ENCODE data around the gene KEL.

DNA sequence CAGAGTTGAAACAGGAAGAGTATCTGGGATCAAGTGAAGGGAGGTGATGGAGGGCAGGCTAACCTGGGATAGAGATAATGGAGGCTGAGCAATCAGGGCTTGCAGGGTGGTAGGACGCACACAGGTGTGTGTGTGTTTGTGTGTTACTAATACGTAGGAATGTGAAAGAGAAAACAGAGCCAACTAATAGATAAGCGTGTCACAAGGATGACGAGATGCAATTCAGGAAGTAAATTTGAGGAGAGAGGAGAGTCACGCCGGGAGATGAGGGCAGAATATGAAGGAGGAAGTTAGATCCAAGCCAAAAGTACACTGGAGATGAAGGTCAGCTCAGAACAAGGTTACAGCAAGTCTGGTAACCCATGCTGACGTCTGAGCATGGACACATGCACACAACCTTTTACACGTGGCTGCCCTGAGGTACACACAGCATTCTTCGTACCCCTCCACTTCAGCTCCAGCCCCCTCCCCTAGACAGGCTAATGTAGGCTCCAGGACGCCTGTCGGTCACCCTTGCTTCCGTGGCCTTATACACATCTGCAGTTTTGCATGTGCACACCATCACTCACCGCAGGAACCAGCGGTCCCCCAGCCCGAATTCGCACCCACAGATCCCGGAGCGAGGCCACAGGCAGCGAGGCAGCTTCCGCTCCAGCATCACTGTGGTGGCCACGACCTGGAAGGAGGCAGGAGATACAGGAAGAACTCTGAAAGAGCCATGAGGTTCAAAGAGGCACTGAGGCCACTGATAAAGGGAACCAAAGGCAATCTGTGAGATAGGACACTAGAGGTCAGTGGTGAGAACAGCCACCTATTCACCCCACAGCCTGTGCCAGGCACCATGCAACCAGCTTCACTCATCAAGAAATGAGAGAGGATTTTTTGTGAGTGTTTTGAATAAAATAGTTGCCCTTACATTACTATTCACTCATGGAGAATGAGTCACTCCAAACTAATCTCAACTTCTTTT lies 53.0 kb downstream of the KEL start:
- TF ChIP-seq CTCF (IDR thresholded peaks at IDR 0.05; ENCODE audit: borderline replicate concordance, extremely low read depth, low read length, poor library complexity, severe bottlenecking) (peak; percentile 38), EZH2 (IDR thresholded peaks at IDR 0.05; ENCODE audit: borderline replicate concordance, low read depth, low read length, severe bottlenecking) (no peak)
